ENCODE measurements around the gene GABRG3.

DNA sequence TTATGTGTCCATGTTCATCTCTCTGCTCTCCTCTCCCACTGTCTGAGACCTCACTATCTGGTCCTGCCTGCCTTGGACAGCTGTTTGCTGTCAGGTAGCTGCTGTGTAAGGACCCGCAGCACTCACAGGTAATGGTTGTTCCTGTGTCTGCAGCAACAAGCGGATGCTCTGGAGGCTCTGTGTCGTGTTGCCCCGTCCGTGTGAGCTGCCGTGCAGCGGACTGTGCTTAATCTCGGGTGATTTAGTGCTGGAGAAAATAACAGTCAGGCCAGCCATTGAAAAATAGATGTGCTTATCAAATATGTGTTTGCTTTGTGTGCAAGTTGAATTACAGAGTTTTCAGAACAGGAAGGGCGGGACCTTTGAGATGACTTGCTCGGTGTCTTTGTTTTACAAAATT, 121.4 kb downstream of the GABRG3 start:
- TF ChIP-seq, protein P1, sequence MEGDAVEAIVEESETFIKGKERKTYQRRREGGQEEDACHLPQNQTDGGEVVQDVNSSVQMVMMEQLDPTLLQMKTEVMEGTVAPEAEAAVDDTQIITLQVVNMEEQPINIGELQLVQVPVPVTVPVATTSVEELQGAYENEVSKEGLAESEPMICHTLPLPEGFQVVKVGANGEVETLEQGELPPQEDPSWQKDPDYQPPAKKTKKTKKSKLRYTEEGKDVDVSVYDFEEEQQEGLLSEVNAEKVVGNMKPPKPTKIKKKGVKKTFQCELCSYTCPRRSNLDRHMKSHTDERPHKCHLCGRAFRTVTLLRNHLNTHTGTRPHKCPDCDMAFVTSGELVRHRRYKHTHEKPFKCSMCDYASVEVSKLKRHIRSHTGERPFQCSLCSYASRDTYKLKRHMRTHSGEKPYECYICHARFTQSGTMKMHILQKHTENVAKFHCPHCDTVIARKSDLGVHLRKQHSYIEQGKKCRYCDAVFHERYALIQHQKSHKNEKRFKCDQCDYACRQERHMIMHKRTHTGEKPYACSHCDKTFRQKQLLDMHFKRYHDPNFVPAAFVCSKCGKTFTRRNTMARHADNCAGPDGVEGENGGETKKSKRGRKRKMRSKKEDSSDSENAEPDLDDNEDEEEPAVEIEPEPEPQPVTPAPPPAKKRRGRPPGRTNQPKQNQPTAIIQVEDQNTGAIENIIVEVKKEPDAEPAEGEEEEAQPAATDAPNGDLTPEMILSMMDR (IDR thresholded peaks at IDR 0.05; ENCODE audit: insufficient read depth, low read length), result no peak
- no peak for TF ChIP-seq POLR2AphosphoS5 (IDR thresholded peaks at IDR 0.05; ENCODE audit: low read depth)

Measured in HL-60 (cell line).